Pons (tissue), 1 donor: ENCODE measurements around the gene SUPT5H.
A peak's percentile ranks its signal among the peaks of the same experiment; 100 is the strongest.

Experiments
- DNase-seq: peaks from one replicate; pipeline ENCODE4 v3.0.0-alpha.2; 2016; ENCODE audit warnings: low spot score

SUPT5H gene

DNA sequence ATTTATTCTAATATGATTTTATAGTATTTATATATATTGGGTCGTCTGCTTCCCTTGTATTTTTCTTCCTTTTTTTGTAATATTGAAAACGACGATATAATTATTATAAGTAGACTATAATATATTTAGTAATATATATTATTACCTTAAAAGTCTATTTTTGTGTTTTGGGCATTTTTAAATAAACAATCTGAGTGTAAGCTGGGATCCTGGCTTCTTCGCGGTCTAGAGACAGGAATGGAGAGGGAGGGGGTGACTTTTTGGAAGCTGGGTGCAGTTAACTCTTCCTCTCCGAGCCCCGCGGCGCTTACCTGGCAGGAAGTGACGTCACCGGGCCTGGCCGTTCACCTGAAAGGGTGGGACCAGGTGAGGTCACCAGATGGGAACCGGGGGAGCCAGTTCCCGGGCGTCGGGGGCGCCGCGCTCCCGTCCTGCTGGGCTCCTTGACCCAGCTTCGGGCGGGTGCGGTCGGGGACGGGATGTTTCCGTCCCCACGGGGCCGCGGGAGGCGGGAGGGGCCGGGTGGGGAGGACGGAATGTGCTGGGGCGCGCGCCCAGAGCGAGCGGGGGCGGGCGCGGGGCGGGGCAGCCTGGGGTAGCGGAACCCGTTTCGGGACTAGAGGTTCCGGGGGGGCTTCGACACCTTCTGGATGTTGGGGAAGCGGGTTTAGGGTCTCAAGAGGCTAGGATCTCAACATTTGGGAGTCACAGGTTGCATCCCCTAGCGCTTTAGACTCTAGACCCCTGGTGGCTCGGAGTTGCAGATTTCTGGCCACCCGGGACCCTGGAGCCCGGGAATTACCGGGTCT is 36.0 kb upstream of the SUPT5H start:
- DNase-seq = peak; percentile 50

DNA sequence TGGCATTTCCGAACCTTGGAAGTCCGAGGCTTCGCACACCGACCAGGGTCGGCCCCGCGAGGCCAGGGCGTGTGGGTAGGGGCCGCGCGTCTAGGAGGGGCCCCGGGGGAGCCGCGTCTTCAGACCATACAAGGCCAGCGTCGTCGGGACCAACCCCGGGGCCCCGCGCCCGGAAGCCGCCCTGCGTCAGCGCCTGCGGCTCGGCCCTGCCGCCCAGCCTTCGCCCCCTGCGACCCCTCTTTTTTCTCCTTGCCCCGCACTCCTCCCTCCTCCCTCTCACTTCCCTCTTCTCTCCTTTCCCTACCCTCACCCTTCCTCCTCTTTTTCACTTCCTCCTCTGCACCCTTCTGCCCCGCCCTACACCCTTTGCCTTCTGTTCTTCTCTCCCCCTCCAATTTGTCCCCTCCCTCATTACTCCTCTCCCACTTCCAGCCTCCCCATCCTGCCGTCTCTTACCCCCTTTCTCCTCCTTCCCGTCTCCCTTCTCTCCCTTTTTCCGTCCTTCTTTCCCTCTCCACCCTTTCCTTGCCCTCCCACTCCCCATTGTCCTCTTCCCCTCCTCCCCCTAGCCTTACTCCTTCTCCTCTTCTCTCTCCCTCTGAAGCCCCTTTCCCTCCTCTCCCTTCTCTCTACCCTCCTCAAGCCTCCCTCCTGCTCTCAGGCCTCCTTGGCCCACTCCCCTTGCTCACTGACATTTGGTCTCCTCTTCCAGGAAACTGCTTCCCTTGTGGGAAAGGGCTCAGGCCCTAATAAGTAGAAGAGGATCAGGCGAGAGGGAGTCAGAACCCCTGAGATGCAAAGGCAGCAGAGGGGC is 35.2 kb upstream of the SUPT5H start:
- no peak for DNase-seq

DNA sequence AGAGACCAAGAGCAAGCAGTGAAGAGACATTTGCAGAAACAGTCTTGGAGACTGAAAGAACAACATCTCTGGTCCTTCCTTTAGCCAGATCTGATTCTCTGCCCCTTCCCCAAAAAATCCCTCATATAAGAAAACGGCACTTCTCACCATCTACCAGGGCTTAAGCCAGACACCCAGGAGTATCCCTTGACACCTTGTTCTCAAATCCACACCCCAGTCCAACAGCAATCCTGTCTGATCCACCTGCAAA is 34.6 kb upstream of the SUPT5H start:
- no peak for DNase-seq

DNA sequence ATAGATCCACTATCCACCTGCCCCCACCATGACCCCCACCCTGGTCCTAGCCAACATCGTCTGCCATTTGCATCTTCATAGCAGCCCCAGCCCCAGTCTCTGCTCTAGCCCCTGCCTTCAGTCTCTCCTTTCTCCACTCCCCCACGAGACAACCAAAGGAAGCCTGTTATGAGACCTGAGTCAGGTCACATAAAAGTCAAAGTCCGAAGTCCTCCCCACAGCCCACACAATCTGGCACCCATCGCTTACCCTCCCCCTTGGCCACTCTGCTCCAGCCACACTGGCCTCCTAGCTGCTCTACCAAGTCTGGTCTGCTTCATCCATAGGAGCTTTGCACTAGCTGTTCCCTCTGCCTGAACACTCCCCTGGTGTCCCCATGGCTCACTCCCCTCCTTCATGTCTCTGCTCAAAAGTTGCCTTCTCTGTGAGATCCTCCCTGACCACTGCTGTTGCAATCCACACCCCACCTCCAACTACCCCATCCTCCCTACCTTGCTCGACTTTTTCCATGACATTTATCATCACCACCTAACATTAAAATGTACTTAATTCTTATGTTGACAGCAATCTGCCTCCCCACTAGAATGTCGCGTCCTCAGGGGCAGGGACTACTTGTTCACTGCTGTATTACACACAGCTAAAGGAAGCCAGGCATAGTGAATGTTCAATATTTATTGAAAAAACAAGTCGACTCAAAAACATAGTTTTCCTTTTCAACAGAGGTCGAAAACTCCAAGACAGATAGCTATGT is 34.1 kb upstream of the SUPT5H start:
- DNase-seq = no peak

DNA sequence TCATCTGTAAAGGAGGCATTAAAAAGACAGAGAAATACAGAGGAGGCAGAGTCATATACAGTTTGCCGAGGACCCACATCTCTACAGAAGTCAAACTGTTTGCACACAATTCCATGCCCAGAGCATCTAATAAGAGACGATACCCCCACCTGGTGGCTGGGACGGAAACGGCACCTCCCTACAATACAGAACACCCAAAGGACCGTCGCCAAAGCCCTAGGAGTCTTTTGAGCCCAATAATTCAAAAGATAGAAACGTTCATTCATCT is 33.6 kb upstream of the SUPT5H start:
- DNase-seq = peak; percentile 94

DNA sequence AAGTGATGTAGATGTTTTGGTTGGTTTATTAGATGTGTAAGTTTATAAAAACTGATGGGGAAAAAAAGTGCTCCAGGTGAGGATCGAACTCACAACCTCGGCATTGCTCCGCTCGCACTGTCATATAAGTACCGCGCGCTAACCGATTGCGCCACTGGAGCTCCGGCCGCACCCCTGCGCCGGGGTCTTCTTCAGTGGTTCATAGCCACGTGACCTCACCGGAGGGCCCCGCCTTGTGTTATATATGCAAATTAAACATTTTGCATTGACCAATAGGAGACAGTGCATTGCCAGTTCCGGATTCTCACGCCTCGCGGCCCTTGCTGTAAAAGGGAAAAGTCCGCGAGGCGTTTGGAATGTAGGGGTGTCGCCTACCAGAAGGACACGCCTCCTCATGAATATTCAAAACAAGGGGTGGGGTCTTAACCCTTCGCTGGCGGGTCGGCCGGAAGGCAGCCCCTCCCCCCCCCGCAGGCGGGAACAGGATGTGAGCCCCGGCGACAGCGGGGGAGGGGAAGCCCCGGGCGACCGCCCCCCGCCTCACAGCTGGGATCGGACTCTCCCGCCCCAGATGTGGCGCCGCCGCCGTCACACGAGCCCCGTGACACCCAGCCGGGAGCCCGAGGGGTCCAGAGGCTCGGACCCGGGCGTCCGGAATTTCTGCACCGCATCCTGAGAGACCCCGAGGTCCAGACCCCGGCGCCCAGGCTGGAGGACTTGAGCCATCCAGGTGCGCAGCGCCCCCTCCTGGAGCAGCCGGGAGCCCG is 33.1 kb upstream of the SUPT5H start, which contains the start of gene PLEKHG2:
Gene PLEKHG2, plus strand, starts transcription at position 570 of the 767 bp plus-strand sequence. CDS start 1,418 bp downstream, outside the sequence.
- DNase-seq = peak; percentile 99

DNA sequence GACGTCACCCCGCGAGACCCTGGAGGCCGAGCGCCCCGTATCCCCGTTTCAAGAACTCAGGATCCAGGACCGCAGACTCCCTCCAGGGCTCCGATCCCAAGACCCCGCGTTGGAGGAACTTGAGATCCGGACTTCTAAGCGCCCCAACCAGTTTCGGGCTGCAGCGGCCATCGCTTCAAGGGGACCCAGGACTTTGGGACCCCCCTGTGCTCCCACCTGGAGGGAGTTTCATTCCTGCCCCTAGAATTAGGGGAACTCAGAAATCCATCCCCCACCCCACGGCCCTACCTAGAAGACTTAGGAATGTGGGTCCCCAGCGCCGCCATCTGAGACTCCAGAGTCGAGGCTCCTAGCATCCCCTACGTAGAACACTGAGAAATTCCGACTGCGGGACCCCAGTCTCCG is 32.5 kb upstream of the SUPT5H start:
- no peak for DNase-seq

DNA sequence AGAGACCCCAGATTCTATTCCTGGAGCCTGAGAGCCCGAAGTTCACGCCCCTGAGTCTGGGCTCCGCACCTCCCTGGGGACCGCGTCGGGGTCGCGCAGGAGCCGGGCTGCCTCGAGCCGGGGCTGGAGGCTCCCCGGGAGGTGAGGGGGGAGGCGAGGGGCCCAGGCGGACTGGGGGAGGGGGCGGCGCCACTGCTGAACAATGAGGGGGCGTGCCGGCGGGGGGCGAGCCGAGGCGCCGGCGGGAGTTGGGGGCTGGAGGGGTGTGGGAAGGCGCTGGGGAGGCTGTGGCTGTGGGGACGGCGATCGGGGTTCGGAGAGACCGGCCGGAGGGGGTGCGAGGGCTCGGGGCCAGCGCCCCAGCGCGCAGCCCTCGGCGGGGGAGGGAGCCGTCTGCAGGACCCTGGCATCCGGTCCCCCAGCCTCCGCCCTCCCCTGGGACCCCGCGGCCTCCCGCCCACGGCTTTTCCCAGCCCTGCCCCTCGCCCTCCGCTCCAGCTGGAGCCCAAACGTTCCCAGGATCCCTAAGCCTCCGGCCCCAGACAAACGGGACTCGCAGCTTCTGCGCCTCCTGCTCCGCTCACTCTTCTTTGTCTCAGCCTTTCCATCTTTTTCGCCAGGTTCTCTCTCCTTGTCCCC is 32.0 kb upstream of the SUPT5H start:
- DNase-seq = no peak

DNA sequence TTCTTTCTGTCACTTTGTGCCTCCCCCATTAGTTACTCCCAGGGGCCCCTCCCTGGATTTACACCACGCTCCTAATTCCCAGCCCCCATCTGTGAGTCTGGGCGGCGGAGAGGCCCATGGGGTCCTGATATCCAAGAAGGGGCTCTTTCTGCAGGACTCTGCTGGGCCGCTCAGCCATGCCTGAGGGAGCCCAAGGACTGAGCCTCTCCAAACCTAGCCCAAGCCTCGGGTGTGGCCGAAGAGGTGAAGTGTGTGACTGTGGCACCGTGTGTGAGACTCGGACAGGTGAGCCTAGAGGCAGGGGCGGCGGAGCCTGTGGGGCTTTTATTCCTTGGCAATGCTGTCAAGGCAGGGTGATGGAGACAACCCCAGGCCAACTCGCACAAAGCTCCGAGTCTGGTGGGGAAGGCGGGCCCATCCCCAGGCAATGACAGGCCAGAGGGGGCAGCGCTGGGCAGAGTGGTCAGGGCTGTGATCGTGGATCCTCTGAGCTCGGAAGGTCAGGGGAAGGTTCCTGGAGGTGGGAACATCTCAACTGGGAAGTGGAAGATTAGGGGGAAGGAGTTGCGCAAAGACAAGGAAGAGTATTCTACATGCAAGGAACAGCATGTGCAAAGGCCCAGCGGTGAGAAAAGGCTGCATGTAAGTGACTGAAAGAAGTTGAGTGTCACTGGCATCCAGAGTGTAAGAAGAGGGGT is 31.3 kb upstream of the SUPT5H start:
- DNase-seq = no peak

DNA sequence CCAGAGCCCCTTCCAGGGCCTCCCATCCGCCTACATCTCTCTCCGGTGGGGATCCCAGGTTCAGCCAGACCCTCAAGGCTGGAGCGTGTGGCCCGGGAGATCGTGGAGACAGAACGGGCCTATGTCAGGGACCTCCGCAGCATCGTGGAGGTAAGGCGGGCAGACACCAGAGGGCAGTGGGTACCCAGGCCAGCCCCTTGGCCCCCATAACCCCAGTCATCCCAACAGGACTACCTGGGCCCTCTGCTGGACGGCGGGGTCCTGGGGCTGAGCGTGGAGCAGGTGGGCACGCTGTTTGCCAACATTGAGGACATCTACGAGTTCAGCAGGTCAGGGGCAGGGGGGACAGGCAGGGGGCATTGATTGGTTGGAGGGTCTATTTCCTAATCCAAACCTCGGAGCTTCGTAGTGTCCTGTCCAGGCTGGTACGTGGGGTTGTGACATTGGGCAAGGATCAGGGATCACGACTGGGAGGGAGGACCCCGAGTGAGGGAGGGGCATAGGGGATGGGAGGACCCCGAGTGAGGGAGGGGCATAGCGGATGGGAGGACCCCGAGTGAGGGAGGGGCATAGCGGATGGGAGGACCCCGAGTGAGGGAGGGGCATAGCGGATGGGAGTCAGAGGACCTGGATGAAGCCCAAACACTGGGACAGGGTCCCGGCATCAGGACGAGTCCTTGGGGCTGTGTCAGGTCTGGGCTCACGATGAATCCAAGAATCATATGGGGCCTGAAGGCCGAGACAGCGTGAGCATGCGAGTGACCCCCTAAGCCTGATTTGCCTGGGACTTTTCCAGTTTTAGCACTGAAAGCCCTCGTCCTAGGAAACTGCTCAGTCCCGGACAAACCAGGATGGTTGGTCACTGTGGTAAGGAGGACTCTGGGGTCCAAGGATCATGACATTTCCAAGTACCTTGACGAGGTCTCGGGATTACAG is 30.0 kb upstream of the SUPT5H start:
- DNase-seq = no peak

DNA sequence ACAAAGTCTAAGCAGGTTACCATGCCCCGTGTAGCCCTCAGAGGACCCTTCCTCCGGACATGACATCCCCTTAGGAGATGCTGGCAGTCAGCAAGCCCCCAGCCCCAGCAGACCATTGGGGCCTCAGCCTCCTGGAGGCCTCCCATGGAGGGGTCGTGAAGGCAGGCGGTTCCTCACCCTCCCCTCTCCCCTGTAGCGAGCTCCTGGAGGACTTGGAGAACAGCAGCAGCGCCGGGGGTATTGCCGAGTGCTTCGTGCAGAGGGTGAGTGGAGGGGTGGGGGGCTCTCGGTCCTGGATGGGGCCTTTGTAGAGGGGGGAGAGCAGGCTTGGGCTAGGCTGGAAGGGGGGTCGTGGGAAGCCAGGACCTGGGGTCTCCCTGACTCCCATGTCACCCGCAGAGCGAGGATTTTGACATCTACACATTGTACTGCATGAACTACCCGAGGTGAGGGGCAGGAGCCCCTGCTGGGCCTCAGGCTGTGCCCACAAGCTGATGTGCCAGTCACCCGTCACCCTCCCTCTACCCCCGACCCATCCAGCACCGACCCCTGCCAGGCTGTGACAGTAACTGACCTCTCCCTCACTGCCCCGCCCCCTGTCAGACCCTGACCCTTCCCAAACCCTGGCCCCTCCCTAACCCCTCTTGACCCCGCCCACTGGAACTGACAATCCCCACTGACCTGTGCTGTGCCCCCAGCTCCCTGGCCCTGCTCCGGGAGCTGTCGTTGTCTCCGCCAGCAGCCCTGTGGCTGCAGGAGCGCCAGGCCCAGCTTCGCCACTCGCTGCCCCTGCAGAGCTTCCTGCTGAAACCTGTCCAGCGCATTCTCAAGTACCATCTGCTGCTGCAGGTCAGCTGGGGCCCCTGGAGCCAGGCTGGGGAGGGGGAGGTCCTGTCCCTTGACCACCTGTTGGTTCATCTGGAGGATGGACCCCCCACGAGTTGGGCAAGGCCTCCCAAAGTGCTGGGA is 28.9 kb upstream of the SUPT5H start:
- DNase-seq = no peak

DNA sequence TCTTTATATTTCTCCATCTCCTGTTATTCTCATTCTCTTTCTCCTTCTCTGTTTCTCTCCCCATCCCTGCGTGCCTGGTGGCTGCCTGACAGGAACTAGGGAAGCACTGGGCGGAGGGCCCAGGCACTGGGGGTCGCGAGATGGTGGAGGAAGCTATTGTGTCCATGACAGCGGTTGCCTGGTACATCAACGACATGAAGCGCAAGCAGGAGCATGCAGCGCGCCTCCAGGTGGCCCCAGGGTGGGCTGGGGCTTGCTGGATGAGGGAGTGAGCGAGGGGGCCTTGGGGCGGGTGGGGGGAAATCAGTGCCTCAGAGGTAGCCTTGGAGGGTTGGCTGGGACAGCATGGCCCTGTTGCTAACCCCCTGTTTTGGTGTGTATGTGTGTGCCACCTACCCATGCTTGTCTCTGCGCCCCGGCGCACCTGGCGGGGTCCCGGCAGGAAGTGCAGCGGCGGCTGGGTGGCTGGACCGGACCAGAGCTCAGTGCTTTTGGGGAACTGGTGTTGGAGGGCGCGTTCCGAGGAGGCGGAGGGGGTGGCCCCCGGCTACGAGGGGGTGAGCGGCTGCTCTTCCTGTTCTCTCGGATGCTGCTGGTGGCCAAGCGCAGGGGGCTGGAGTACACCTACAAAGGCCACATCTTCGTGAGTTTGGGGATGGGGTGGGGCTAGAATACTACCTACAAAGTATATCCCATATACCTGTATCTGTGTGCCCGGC is 27.8 kb upstream of the SUPT5H start:
- no peak for DNase-seq

DNA sequence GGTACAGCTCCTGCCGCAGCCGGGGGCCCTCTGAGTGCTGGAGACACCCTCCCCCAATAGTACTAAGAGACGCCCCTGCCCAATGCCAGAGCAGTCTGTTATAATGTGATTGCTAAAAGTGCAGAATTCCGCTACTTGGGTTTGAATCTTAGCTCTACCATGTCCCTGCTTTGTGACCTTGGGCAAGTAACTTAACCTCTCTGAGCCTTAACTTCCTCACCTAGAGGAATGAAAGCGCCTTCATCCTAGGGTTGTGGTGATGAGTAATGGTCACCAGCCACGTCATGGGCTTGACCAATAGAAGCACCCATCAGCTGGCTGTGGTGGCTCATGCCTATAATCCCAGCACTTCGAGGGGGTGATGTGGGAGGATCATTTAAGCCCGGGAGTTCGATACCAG is 26.4 kb upstream of the SUPT5H start:
- no peak for DNase-seq

DNA sequence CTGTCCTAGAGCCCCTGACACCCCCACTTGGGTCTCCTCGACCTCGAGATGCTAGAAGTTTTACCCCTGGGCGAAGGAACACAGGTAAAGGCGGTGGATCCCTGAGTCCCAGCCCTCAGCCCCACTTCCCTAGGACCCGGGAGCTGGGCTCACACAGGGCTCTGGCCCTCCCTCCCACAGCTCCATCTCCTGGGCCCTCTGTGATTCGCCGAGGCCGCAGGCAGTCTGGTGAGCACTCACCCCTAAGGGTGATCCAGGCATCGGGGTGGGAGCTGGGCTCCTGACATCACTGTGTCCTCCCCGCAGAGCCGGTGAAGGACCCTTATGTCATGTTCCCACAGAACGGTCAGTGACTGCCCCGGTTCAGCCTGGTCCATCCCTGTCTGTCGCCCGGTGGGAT is 24.6 kb upstream of the SUPT5H start:
- no peak for DNase-seq

DNA sequence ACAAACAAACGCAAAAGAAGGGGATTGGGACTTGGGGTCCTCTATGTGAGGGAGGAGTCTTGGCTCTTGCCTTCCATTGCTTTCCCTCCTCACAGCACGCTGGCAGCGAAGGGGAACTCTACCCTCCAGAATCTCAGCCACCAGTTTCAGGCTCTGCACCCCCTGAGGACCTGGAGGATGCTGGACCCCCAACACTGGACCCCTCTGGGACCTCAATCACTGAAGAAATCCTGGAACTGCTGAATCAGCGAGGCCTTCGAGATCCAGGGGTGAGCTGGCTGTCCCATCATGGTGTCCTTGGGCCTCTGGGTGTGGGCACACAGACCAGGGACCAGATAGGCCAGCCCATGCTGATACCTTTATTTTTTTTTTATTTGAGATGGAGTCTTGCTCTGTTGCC is 23.4 kb upstream of the SUPT5H start:
- no peak for DNase-seq

DNA sequence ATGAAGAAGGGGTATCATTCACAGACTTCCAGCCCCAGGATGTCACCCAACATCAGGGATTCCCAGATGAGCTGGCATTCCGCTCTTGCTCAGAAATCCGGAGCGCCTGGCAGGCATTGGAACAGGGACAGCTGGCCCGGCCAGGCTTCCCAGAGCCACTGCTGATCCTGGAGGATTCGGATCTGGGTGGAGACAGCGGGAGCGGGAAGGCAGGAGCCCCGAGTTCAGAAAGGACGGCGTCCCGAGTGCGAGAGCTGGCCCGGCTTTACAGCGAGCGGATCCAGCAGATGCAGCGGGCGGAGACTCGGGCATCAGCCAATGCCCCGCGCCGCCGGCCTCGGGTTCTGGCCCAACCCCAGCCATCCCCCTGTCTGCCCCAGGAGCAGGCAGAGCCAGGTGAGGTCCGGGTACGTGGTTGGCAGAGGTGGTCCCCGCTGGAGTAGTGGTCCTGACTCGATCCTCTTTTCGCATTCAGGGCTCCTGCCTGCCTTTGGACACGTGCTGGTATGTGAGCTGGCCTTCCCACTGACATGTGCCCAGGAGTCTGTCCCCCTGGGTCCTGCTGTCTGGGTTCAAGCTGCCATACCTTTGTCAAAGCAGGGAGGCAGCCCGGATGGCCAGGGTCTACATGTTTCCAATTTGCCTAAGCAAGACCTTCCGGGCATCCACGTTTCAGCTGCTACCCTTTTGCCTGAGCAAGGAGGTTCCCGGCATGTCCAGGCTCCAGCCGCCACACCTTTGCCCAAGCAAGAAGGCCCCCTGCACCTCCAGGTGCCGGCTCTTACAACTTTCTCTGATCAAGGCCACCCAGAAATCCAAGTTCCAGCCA is 21.9 kb upstream of the SUPT5H start:
- no peak for DNase-seq

DNA sequence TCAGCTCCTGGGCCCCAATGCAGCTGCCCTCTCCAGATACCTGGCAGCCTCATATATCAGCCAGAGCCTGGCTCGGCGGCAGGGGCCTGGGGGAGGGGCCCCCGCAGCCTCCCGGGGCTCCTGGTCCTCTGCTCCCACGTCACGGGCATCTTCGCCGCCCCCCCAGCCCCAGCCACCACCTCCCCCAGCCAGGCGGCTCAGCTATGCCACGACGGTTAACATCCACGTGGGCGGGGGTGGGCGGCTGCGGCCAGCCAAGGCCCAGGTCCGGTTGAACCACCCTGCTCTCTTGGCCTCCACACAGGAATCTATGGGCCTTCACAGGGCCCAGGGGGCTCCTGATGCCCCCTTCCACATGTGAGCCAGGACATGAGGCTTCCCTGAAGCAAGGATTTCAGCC is 20.4 kb upstream of the SUPT5H start:
- DNase-seq = no peak
